NCI-H2196 treated with DMSO at 0.1 percent for 48 hours (cell line): ENCODE results near the gene SFR1.

Experiments
- DNase-seq: peaks from one replicate; lab custom pipeline; 2025; ENCODE audit not compliant: unreplicated experiment; lab: John Stamatoyannopoulos, UW

Gene SFR1

DNA sequence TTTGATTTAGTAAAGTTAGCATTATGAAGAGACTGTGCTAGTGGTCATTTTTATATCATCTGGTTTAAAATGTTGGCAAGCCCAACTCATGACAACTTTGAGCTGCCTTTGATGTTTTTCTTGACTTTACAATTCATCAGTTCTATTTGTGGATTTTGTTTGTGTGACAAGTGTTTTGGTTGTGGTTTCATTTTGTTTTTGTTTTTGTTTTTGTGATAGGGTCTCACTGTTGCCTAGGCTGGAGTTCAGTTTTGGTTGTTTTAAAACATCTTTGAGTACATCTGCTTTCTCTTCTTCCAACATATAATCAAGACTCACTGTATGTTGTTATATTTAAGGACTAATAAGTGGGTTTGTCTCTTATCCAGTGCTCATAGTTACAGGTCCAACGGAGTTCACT lies 17.6 kb upstream of the SFR1 start:
- DNase-seq = no peak

DNA sequence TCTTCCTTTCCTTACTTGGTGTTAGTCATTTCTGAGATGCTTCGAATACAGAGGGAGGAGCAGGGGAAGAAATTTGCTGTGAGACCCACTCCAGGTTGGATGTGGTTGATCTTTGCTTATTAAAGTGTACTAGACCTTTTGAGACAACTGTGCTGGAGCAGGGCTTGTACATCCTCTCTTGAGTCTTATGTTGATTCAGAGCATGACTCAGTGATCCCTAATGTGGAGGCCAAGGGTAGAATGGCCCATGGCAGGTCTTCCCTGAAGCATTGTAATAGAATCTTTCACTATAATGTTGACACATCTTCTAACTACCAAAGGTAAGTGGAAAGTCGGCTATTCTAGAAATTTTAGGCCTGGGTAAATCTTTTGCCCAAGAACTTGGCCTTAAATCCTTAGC lies 17.0 kb upstream of the SFR1 start:
- no peak for DNase-seq

DNA sequence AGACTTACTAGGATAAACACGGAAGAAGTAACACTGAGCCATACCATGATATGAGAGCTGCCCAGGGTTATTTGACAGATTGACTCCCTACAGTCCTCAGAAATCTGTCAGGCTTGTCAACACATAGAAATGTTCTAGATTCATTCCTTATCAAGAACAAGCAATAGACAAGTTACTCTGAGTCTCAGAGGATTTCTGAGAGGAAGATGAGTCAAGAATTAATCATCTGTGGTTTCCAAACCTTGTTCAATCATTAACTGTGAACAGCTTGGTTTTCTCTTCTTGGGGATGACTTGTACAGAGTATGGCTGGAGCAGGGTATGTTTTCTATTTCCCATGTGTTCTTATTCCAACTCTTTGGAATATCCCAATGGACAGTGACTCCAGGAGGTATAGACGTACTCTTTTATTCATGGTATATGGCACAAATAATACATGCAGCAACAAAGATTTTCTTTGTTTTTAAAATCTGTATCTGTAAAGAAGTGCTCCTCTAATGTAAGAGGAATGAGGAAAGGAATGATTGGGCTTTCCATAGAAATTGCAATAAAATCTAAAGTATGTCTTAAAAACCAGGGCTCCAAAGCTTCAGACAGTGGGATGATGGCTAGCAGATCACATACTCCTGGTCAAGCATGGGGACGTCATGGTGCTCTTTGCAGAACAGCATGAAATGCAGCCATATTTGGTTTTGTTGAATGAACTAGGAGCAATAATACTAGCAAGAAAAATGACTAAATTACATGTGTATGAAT lies 11.9 kb upstream of the SFR1 start:
- no peak for DNase-seq

DNA sequence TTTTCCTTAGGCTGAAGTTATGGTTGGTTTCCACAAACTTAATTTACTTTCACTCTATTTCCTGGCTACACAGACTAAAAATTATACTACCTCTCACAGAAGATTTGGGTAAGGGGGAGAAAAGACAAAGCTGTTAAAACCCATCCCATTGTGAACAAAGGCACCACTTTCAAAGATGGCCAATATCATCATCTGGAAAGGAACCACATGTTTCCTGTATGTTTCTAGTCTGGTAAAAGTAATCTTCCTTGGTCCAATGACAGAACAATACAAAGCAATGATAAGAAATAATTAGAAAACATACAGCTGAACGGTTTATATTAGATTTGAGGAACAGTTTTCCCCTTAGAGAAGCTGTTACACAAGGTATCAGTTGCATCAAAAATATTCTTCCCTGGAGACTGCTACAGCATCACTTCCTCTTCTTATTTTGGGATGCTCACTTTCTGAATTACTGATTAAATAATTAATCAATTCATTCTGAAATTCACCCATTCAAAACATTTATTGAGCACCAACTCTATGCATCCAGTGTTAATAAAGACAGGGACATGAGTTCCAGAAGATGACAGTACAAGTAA lies 8.5 kb upstream of the SFR1 start:
- no peak for DNase-seq

DNA sequence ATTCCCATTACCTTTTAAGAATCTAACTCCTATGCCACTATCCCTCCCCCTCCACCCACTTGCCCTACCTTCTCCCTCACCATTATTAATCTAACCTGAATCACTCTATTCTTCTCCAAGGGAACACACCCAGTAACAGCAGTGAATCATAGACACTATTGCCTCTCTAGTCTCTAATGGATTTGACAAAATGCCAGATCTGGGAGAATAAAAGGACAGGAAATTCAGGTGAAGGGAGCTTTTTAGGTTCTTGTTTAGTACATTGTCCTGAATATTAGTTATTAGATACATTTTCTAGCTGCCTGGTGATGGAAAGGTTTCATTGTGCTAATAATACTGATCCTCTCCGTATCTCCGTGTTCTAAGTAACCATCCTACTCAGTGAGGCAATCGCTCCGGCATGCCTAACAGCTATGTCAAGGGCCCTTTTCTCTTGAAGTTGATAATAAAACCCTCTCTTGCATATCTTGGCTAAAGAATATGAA lies 4.1 kb upstream of the SFR1 start:
- DNase-seq = no peak

DNA sequence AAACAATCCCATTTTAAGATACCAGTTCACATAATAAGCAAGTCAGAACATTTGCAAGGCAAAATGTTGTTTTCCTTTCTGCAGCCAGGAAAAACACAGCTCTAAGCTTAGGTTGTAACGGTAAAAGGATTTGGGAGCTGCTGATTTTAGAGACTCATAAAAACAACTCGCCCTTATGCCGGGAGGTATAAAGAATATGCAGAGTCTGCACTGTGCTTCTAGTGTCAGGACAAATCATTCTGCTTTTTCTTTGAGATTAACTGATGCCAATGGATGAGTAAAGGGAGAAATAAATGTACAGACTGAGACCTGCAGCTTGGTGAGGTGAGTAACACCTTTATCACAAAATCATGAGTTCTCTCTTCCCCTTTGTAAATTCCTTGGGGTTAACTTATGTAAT lies 2.0 kb upstream of the SFR1 start:
- DNase-seq = no peak

DNA sequence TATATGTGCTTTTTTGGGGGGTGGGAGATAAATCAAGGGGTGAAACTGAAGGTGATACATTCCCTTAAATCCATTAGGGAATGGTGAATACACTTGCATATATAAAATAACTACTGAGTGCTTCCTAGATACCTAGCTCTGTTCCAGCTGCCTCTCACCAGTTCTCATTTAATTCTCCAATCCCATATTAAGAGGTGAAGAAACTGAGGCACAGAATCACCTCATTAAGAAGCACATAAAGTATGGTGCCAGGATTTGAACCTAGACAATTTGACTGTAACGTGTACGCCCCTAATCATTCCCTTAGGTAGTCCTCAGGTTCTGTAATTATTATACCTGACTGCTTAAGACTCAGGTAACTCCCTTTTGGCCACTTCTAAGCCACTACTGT lies 1.5 kb upstream of the SFR1 start:
- no peak for DNase-seq

DNA sequence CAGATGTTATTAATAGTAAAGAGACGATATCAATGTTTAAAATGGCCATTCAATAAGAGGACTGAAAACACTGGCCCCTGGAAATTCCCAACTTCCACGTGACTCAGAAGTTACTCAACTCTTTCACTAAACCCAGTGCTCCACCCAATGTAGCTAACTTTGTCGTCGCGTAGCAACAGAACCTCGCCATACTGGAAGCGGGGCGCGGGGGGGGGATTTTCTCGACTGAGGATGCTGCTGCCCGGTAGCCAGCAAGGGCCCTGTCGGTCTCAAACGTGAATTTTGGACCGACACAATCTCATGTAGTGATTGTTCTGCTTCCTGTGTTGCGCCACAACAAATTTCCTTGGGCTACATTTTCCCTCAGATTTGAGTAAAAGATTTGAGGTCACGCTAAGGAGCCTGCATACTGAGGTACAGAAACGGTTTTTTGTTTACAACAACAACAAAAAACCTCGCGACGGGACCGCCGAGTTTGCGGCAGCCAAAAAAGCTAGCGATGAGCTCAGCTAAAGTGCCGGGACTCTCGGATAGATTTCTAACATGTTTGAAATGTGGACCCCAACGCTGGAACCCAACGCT lies 977 bp upstream of the SFR1 start:
- DNase-seq = peak; percentile 34

- DNase-seq = no peak
Measured at GRCh38 chr10:104122225-104123107, 495 bp downstream of the SFR1 start.

- DNase-seq = no peak
Measured at GRCh38 chr10:104123397-104123796, 1.4 kb downstream of the SFR1 start.

DNA sequence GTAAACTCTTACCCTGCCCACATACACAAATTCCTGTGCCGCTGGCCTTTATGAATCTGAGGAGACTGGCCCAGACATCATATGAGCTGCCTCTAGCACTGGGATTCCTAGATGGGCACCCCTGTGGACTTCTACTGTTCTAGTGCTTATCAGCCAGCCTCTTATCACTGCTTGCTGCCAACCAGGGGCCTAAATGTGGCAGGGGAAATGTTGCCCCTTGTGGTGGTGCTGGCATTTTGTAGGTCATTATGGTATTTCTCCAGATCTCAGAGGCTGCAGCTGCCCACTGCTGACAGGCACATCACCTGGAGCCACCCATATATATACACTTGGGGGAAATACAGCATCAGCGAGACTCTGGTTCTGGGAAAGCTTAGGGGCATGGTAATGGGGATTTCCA lies 5.4 kb downstream of the SFR1 start:
- DNase-seq = no peak

- DNase-seq = no peak
Measured at GRCh38 chr10:104128214-104128613, 6.2 kb downstream of the SFR1 start.

DNA sequence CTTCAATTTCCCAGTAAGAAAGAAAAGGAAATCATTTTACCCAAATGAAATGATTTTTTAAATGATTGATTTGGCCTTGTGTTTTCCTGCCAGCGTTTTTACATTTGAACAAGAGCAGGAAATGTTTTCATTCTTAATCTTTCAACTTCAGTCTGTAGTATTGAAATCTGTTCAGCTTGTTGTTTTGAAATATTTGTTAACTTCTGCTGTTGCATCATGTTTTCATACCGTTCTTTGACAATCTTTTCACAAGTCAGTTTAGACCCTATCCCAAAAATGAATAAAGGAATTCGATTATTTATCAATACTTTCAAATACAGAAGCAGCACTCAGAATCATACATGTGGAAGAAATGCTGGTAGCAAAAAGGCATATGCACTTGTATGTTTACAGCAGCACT lies 8.1 kb downstream of the SFR1 start:
- DNase-seq = no peak

DNA sequence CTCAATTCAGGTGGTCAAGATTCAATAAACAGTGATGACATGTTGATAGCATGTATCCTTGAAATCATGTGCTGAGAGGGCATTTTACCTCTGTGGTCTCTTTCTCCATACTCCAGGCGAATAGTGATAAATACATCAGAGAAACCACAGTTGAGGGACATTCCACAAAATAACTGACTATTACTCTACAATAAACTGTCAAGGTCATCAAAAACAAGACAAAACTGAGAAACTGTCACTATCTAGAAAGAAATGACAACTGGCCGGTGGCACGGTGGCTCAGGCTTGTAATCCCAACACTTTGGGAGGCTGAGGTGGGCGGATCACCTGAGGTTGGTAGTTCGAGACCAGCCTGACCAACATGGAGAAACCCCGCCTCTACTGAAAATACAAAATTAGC lies 16.2 kb downstream of the SFR1 start:
- DNase-seq = no peak

DNA sequence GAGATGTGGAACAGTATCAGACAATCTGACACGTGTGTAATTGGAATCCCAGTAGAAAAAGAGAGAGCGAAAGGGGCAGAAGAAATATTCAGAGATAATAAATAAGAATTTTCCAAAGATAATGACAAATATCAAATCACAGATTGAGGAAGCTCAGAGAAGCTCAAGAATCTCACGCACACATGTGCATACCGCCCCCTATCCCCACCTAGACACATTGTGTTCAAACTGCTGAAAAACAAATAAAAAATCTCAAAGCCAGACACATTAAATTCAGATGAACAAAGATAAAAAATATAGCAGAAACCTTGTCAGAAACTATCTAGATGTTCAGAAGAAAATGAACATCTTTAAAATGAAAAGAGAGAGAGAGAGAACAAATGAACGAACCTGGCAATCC lies 17.2 kb downstream of the SFR1 start:
- no peak for DNase-seq

DNA sequence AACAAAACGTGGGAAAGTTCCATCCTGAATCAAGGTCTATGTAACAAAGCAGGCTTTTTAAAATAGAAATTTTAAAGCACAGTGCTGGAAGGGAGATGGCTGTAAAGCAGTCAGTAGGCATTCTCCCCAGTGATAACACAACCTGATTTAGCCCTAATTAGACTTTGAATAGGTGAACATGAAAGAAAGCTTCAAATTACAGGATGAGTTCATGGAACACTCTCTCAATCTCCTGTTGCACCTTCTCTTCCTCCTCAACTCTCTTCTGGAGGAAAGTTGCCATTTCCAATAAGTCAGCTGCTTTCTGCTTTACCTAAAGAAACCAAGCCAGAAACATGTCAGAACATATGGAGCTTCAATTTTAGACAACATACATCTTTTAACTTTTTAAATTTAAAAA lies 20.1 kb downstream of the SFR1 start:
- no peak for DNase-seq

GRCh38 chr10:104143829-104144228 lies 21.9 kb downstream of the SFR1 start:
- DNase-seq = no peak

GRCh38 chr10:104144931-104145330 lies 23.0 kb downstream of the SFR1 start:
- DNase-seq = no peak

DNA sequence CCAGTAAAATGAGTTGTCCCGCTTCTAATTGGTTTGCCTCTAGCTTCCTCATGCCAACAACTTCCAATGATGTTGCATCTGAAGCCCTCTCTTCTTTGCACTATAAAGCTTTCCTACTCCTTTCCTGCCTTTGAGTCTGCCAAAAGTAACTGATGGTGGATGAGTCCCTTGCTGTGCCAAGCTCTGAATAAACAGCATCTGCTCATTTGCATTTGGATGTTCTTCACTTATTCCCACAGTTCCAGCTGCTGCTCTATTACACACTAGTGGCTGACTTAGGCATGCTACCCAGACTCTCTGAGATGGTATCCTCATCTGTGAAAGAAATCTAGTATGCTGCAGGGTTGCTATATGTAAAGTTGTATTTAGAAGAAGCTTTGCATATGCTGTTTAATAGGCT lies 24.9 kb downstream of the SFR1 start:
- DNase-seq = no peak

- no peak for DNase-seq
Measured at GRCh38 chr10:104150139-104150538, 28.2 kb downstream of the SFR1 start.

GRCh38 chr10:104151737-104152136 lies 29.8 kb downstream of the SFR1 start:
- DNase-seq = no peak

GRCh38 chr10:104155591-104155990 lies 33.6 kb downstream of the SFR1 start:
- no peak for DNase-seq
